Thoracic aorta (tissue), 2 donors: ENCODE data around the gene NOC2L. TPM values are rescaled to one million over a fixed set of nuclear protein-coding genes. Genes with fewer than 3 reads are reported as not detected.
A peak's percentile ranks its signal among the peaks of the same experiment; 100 is the strongest.

Experiments
- ATAC-seq: fragments of 150-250 bp; one replicate; pipeline ENCODE4 v1.8.0; 2017; ENCODE audit warnings: low read depth; ENCODE audit not compliant: insufficient number of reproducible peaks, low FRiP score
- DNase-seq: peaks from one replicate; pipeline ENCODE4 v3.0.0-alpha.2; 2020; ENCODE audit warnings: low spot score
- H3K27ac ChIP-seq, 2 donors: fragments of 200-600 bp; sonication (generic); 1 replicate in 1 of 2; 2 replicates in 1 of 2; pipeline ENCODE4 v1.5.1; 2016; ENCODE audit warnings: mild to moderate bottlenecking in 2 of 2, moderate library complexity in 2 of 2
- H3K27me3 ChIP-seq: fragments of 200-600 bp; sonication (generic); replicated peaks from 2 replicates; pipeline ENCODE4 v1.6.0; 2016; ENCODE audit warnings: mild to moderate bottlenecking; ENCODE audit not compliant: insufficient read depth
- H3K36me3 ChIP-seq: fragments of 200-600 bp; sonication (generic); one replicate; pipeline ENCODE4 v1.5.1; 2016
- H3K4me1 ChIP-seq, 2 donors: fragments of 200-600 bp; sonication (generic); 1 replicate in 1 of 2; 2 replicates in 1 of 2; pipeline versions ENCODE4 v1.5.1 to v1.6.0; 2016; ENCODE audit warnings: low read depth in 2 of 2, mild to moderate bottlenecking in 1 of 2; ENCODE audit not compliant: control insufficient read depth in 1 of 2
- H3K4me3 ChIP-seq: fragments of 200-600 bp; sonication (generic); 2 replicates; pipeline ENCODE4 v1.5.1; 2016; ENCODE audit warnings: mild to moderate bottlenecking
- H3K9me3 ChIP-seq: fragments of 200-600 bp; sonication (generic); 2 replicates; pipeline ENCODE4 v1.5.1; 2016
- total RNA-seq, 2 donors: library from RNA; depleted of rRNA; stranded (reverse); fragments of >200 nt; gene quantifications; one replicate each; pipeline versions ENCODE4 v1.1.0 to v1.2.3, GENCODE V29; 2016
- TF ChIP-seq, protein P1 (sequence below): fragments of 200-600 bp; sonication (generic); IDR thresholded peaks from one replicate; pipeline ENCODE4 v1.5.1; 2019; ENCODE audit warnings: antibody characterized with exemption

The NOC2L gene
- total RNA-seq = 10 to 100 TPM; 33.8 to 47.2 TPM

DNA sequence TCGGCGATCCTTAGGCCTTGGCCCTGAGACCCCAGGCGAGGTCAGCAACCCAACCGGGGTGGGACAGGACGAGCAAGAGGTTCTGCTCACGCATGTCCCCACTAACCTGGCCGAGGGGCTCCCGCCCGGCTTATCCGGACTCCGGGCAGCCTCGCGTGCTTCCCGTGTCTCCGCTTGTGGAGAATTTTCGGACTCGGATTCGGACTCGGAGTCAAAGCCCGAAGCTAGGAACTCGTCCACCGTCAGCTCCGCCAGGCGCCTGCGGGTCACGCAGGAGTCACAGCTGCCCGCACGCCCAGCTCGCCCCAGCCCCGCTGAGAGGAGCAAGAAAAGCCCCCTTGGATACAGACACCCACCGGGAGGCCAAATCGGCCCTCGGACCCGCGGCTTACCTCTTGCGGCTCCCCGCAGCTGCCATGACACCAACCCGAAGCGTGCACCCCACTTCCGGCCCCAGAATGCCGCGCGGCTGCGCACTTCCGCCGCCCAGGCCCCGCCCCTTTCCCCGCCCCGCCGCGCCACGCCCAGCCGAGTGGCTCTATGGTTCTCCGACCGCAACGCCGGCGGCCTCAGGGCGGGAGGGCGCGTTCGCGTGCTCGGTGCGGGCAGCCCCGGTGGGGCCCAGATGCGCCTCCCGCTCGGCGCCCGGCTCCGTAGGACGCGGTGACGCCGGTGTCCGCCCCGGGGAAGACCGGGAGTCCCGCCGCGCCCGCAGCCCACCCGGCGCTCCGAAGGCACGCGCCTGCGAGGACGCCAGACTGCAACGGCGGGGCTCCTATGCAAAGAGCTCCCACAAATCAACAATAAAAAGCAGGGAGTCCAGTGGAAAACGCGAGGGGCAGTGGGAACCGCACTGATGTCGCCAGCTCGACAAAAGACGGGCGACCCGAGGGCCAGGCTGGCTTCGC, at the start of gene NOC2L:
Gene NOC2L (minus strand): TSS at position 434 of the 908 bp plus-strand sequence. CDS start 16 bp downstream, at position 418.
- TF ChIP-seq, protein P1, sequence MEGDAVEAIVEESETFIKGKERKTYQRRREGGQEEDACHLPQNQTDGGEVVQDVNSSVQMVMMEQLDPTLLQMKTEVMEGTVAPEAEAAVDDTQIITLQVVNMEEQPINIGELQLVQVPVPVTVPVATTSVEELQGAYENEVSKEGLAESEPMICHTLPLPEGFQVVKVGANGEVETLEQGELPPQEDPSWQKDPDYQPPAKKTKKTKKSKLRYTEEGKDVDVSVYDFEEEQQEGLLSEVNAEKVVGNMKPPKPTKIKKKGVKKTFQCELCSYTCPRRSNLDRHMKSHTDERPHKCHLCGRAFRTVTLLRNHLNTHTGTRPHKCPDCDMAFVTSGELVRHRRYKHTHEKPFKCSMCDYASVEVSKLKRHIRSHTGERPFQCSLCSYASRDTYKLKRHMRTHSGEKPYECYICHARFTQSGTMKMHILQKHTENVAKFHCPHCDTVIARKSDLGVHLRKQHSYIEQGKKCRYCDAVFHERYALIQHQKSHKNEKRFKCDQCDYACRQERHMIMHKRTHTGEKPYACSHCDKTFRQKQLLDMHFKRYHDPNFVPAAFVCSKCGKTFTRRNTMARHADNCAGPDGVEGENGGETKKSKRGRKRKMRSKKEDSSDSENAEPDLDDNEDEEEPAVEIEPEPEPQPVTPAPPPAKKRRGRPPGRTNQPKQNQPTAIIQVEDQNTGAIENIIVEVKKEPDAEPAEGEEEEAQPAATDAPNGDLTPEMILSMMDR = no peak
- no peaks in the 10 kb centered on the region for H3K27me3 ChIP-seq
- H3K4me1 ChIP-seq = peaks cover 15 to 35% of the 10 kb centered on the region in 2 donors
- H3K27ac ChIP-seq = no peak within 1 kb of the TSS
- no peaks in the 10 kb centered on the region for H3K9me3 ChIP-seq
- DNase-seq (peak; percentile 68), ATAC-seq (no peak)
- peaks cover 29% of the 10 kb centered on the region for H3K36me3 ChIP-seq
- peak within 1 kb of the TSS; percentile 87 for H3K4me3 ChIP-seq

DNA sequence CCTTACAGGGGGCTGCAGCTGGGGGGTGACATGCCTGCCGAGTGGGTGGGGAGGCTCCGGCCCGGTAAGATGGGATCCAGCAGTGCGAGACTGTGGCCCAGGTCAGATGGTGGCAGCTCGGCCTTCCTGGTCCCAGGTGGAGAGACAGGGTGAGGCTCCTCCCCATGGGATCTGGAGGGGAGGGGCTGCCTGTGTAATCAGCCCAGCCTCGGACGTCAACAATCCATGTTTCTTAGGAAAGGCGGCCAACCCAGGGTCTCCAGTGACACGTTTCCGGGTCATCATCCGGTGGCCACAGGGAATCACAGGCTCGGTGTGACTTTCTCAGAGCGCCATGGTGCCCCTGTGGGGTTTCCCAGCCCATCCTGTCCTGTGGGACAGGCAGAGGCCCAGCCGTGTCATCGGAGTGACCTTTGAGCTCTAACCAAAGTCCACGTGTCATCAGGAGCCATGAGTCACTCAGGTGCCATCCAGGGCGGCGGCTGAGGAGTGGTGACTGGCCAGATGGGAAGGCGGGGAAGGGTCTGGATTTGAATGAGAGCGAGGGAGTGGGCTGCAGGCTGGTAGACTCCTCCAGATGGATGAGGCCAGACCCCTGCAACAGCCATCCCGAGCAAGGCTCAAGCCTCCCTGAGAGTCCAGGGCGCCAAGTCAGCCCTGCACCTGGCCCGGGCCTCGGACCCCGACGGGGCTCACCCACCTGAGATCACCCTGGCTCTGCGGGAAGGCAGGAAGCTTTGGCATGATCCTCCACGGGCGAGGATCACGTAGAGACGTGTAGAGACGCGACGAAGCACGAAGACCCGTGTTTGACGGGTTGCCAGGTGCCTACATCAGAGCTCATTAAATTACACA, 47.5 kb upstream of the NOC2L start:
- ATAC-seq = no peak
- Histone ChIP-seq H3K9me3 (no peaks in the 10 kb centered on the region), H3K27me3 (no peaks in the 10 kb centered on the region), H3K4me3 (no peak overlapping the region), H3K4me1 (peaks cover 4 to 17% of the 10 kb centered on the region in 2 donors), H3K36me3 (no peaks in the 10 kb centered on the region), H3K27ac (no peak overlapping the region)
- no peak for DNase-seq
- TF ChIP-seq, protein P1 = no peak

DNA sequence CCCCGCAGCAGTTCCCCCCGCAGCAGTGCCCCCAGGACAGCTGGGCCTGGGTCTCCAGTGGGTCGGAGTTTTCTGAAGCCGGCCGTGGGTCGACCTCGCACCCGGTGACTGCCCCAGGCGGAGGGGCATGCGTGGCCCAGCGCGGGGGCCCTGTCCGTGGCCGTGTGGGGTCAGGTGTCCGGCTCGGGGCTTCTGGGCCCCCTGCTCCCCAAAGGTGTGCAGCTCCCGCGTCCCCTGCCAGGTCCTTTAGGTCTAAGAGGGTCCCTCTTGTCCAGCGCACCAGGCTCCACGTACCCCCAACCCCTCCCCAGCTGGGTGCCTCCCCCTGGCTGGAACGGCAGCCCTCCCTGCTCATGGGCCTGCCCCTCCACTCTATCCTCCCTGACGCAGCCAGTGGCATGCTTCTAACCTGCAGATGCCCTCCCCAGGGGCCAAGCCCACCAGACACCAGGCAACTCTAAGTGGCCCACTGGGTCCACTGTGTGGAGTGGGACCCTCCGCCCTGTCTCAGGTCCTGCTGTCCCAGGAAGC, 46.8 kb upstream of the NOC2L start:
- Histone ChIP-seq H3K9me3 (no peaks in the 10 kb centered on the region), H3K4me1 (peaks cover 4 to 24% of the 10 kb centered on the region in 2 donors), H3K27me3 (no peaks in the 10 kb centered on the region), H3K4me3 (no peak overlapping the region), H3K27ac (no peak overlapping the region), H3K36me3 (no peaks in the 10 kb centered on the region)
- DNase-seq (no peak), ATAC-seq (no peak)
- TF ChIP-seq, protein P1 = no peak

DNA sequence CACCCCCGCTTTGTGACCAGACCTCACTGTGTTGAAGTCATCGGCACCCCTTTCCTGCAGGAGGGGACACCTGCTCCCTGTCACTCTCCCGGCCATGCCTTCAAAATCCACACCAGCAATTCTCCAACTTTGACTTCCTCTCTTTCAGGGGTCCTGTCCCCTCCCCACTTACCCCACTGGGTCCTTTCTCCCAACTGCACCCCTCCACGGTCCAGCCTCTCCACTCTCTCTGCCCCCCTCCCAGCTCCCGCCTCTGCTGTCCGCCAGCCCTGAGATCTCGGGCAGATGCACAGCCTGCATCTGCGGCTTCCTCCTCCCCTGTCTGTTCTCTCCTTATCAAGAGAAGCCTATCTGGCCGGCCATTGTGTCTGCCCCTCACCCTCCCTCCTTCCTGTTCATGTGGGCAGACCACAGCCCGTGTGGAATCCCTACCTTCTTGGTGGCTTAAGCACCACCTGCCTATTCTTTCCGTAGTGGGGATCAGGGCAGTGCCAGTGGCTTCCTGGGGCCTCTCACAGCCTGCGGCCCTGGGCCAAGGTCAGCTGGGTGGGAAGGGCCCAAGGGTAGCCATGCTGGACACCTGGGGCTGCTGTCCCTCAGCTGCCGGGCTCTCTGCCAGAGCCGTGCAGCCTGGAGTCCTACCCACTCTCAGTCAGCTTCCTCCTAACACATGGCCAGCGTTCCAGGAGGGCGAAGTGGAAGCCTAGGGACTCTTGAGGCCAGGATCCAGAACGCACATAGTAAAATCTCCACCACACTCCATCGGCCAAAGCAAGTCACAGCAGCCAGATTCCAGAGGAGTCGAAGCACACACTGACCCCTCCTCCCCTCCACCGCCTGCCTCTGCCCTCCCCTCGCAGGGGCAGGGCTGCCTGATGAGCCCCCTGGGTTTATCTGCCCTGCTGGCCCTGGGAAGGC, 46.0 kb upstream of the NOC2L start:
- ATAC-seq (no peak), DNase-seq (no peak)
- Histone ChIP-seq H3K36me3 (no peaks in the 10 kb centered on the region), H3K4me3 (no peak overlapping the region), H3K27me3 (no peaks in the 10 kb centered on the region), H3K27ac (no peak overlapping the region), H3K4me1 (peaks cover 4 to 28% of the 10 kb centered on the region in 2 donors), H3K9me3 (no peaks in the 10 kb centered on the region)
- TF ChIP-seq, protein P1 = no peak
